Measurements from ENCODE around the gene POC1B. TPM values are rescaled to one million over a fixed set of nuclear protein-coding genes. Genes with fewer than 3 reads are reported as not detected.
A peak's percentile ranks its signal among the peaks of the same experiment; 100 is the strongest.

The POC1B gene
- total RNA-seq (2022) (36.2 and 40.3 TPM in 2 replicates), Bru-seq, nascent RNA (percentile 84 among the genes with signal in this experiment), BruChase-seq, experiment 1, labeled RNA remaining after a 6-hour chase (percentile 78 among the genes with signal in this experiment), BruChase-seq, experiment 2, labeled RNA remaining after a 2-hour chase (percentile 85 among the genes with signal in this experiment)
- long read RNA-seq, full-length matches to known transcripts: 25 of 66 reads
- long read RNA-seq, partial matches to known transcripts: 3 of 66 reads
- long read RNA-seq, other reads (novel, unspliced or antisense): 38 of 66 reads

DNA sequence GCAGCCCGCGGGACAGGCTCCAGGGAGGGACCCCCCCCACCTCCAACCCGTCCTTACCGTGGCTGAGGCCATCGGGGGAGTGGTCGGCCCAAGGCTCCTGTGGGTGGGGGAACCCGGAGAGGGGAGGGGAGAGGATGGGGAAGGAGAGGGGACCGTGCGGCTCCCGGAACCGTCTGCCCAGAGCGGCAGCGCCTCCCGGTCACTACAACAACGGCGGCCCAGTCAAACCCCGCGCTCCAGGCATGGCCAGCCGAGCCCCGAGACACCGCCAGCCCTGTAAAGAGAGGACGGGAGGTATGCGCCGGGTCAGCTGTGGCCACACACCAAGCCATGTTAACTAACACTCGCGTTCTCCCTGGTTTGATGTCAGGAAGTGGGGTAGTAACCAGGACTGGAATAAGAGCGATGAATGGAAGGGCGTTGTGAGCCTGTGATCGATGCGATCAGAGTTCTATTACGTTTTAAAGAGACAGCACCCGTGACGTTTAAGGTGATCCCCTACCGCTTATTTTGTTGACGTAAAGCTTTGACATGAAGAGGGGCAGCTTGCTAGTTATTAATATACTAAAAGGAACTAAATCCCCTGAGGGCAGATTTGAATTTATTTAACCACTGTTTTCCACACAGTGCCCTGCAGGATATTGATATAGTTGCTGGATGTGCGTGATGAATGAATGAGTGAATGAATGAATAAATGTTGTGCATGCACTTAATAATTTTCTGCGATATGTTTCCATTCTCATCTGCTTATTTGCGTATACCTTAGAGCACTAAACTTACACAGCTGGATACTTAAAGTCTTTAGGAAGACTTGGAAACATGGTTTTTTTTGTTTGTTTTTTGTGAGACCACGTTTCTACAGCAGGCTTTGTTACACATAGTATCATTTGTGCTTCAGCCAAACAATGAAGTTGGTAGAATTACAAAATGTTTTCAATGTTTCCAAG is at the start of gene POC1B:
Gene POC1B (minus strand): TSS at position 224 of the 947 bp plus-strand sequence. CDS start 152 bp downstream, at position 72.
- DNase-seq: peak; percentile 88
- CTCF ChIA-PET: interaction anchor here (0.7 to 1.4 kb wide), 2 partner anchors 169 to 578 kb away, joined by 3 to 7 read pairs; no protein-coding TSS in a partner anchor
- TSS peak; percentile 34 for BruUV-seq (replicated peaks)
- intact Hi-C loops (cut with micrococcal nuclease; ENCODE audit: unreplicated experiment): loop anchor here (2.0 to 5.0 kb wide), 3 partner anchors 173 to 1414 kb away; partner anchors contain the start of gene DUSP6
- Mint-ChIP-seq H3K9me3 (ENCODE audit: low read depth, unreplicated experiment) (no peaks in the 10 kb centered on the region), H3K36me3 (ENCODE audit: insufficient read depth, unreplicated experiment) (peaks cover 53% of the 10 kb centered on the region), H3K27me3 (ENCODE audit: unreplicated experiment) (no peaks in the 10 kb centered on the region), H3K4me3 (ENCODE audit: low read depth, unreplicated experiment) (peak within 1 kb of the TSS; percentile 98), H3K27ac (ENCODE audit: unreplicated experiment) (peak within 1 kb of the TSS; percentile 94), H3K4me1 (ENCODE audit: low read depth, unreplicated experiment) (peaks cover 36% of the 10 kb centered on the region)
- TF ChIP-seq, protein P1, sequence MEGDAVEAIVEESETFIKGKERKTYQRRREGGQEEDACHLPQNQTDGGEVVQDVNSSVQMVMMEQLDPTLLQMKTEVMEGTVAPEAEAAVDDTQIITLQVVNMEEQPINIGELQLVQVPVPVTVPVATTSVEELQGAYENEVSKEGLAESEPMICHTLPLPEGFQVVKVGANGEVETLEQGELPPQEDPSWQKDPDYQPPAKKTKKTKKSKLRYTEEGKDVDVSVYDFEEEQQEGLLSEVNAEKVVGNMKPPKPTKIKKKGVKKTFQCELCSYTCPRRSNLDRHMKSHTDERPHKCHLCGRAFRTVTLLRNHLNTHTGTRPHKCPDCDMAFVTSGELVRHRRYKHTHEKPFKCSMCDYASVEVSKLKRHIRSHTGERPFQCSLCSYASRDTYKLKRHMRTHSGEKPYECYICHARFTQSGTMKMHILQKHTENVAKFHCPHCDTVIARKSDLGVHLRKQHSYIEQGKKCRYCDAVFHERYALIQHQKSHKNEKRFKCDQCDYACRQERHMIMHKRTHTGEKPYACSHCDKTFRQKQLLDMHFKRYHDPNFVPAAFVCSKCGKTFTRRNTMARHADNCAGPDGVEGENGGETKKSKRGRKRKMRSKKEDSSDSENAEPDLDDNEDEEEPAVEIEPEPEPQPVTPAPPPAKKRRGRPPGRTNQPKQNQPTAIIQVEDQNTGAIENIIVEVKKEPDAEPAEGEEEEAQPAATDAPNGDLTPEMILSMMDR (IDR thresholded peaks at IDR 0.05; ENCODE audit: unreplicated experiment): no peak

DNA sequence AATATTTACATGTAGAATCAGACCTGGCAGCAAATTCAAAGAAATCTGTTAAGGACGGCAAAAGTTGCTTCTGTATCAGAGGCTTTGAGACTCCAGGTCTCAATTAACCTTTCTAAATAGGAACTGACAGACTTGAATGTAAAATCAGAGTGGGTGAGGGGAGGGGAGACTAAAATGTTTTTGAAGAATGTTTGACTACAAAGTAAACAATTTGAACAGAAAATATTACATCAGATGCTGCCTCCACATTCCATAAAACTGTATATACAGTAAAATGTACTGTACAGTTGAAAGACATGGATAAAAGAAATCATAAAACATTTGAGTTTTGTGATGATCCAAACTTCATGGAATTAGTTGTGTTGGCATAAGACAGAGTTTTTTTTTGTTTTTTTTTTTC is 49.5 kb upstream of the POC1B start:
- TF ChIP-seq, protein P1 (IDR thresholded peaks at IDR 0.05; ENCODE audit: unreplicated experiment): no peak
- intact Hi-C loops (cut with micrococcal nuclease; ENCODE audit: unreplicated experiment): no loop called here
- H3K27ac Mint-ChIP-seq (ENCODE audit: unreplicated experiment): no peak overlapping the region
- H3K27me3 Mint-ChIP-seq (ENCODE audit: unreplicated experiment): no peaks in the 10 kb centered on the region
- H3K4me1 Mint-ChIP-seq (ENCODE audit: low read depth, unreplicated experiment): no peaks in the 10 kb centered on the region
- DNase-seq: no peak
- no peak overlapping the region for H3K4me3 Mint-ChIP-seq (ENCODE audit: low read depth, unreplicated experiment)
- no peaks in the 10 kb centered on the region for H3K9me3 Mint-ChIP-seq (ENCODE audit: low read depth, unreplicated experiment)
- no TSS peak for BruUV-seq (replicated peaks)
- no peaks in the 10 kb centered on the region for H3K36me3 Mint-ChIP-seq (ENCODE audit: insufficient read depth, unreplicated experiment)
- CTCF ChIA-PET: no interaction called here

DNA sequence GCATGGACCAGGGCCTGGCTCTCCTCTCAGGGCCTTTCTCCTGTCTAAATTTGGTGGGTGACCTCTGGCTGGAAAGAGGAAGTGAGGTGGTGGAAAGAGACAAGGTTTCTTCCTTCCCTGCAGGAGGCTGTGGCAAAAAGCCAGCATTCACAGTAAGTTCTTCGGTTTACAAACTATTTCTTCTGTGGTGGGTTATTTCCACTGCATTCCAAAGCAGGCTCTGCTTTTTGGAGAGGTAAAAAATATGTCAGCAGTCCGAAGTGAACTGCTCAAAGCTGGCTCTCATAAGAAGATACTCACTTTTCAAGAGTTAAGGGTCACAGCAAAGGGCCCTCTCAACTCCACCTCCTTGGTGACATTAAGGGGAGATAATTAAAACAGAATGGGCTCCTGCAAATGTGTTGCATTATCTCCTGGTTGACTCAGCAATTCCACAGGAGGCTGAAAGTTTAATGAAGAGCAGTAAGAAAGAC is 48.9 kb upstream of the POC1B start:
- no peaks in the 10 kb centered on the region for H3K9me3 Mint-ChIP-seq (ENCODE audit: low read depth, unreplicated experiment)
- no TSS peak for BruUV-seq (replicated peaks)
- H3K4me3 Mint-ChIP-seq (ENCODE audit: low read depth, unreplicated experiment): no peak overlapping the region
- TF ChIP-seq, protein P1 (IDR thresholded peaks at IDR 0.05; ENCODE audit: unreplicated experiment): no peak
- no peak overlapping the region for H3K27ac Mint-ChIP-seq (ENCODE audit: unreplicated experiment)
- CTCF ChIA-PET: no interaction called here
- intact Hi-C loops (cut with micrococcal nuclease; ENCODE audit: unreplicated experiment): no loop called here
- H3K4me1 Mint-ChIP-seq (ENCODE audit: low read depth, unreplicated experiment): no peaks in the 10 kb centered on the region
- no peaks in the 10 kb centered on the region for H3K36me3 Mint-ChIP-seq (ENCODE audit: insufficient read depth, unreplicated experiment)
- no peaks in the 10 kb centered on the region for H3K27me3 Mint-ChIP-seq (ENCODE audit: unreplicated experiment)
- DNase-seq: no peak

DNA sequence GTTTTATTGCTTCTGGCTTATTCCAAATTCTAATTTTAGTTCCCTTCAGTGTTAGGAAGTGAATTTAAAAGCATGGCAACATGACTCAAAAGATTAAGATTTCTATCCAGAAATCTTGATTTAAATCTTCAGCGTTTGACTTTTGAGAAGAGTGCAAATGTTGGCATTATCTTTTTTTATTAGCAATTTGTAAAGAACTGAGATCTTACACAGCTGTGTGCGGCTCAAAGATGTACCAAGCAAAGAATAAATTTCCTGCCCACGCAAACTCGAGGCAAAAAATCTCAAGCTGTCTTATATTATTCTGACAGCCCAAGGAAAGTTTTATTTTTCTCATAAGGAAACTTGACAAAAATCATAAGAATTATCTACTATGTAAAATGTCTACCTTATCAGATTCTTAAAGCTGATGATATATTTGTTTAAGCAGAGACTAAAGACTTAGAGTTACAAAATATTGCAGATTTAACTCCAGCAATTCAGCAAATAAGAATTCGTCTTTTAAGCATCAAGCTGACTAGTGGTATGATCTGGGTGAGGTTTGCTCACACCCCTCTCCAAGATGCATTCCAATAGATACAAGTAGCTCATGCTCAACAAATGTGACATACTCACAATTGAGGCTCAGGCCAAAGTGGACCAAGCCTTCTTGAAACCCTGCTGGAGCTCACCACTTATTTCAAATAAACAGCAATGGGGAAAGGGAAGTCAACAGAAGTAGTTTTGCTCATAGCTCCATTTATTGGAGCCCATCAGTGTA is 47.4 kb upstream of the POC1B start:
- TF ChIP-seq, protein P1 (IDR thresholded peaks at IDR 0.05; ENCODE audit: unreplicated experiment): no peak
- H3K27me3 Mint-ChIP-seq (ENCODE audit: unreplicated experiment): no peaks in the 10 kb centered on the region

More for the DNA sequence above, 47.4 kb upstream of the POC1B start:
- no TSS peak for BruUV-seq (replicated peaks)
- no peak for DNase-seq
- Mint-ChIP-seq H3K27ac (ENCODE audit: unreplicated experiment) (no peak overlapping the region), H3K9me3 (ENCODE audit: low read depth, unreplicated experiment) (no peaks in the 10 kb centered on the region), H3K4me3 (ENCODE audit: low read depth, unreplicated experiment) (no peak overlapping the region), H3K36me3 (ENCODE audit: insufficient read depth, unreplicated experiment) (no peaks in the 10 kb centered on the region), H3K4me1 (ENCODE audit: low read depth, unreplicated experiment) (no peaks in the 10 kb centered on the region)
- intact Hi-C loops (cut with micrococcal nuclease; ENCODE audit: unreplicated experiment): no loop called here
- CTCF ChIA-PET: no interaction called here
